SK-N-SH (cell line): ENCODE data around the gene RBMS1. TPM values are rescaled to one million over a fixed set of nuclear protein-coding genes. Genes with fewer than 3 reads are reported as not detected.

ENCODE experiments used
- CTCF ChIA-PET: fragments of 300-600, 350-600 bp; formaldehyde crosslinking; extraction: SDS; loops from one replicate; lab custom pipeline; 2021; lab: Yijun Ruan, JAX
- POLR2A ChIA-PET: fragments of 350-600 bp; sonication (Branson Sonifier 250); formaldehyde crosslinking; extraction: SDS; loops from one replicate; lab custom pipeline; 2020; ENCODE audit warnings: antibody characterized with exemption, inconsistent platforms; lab: Yijun Ruan, JAX
- DNase-seq: peaks from one replicate; pipeline ENCODE4 v3.0.0; 2012
- H2AFZ ChIP-seq: fragments of 200-600 bp; sonication (generic); 2 replicates; pipeline ENCODE4 v1.8.1; 2016; ENCODE audit warnings: antibody characterized with exemption, mild to moderate bottlenecking, low read depth
- H3F3A ChIP-seq: fragments of 200-600 bp; sonication (generic); replicated peaks from 2 replicates; pipeline ENCODE3; 2016; ENCODE audit warnings: antibody characterized with exemption, mild to moderate bottlenecking; ENCODE audit not compliant: insufficient read depth
- H3K27ac ChIP-seq, 2 experiments: fragments of 200-500 bp in 1 of 2; fragments of 200-600 bp in 1 of 2; sonication (Bioruptor generic) in 1 of 2; sonication (generic), shearing (Covaris generic) in 1 of 2; 2 replicates each; pipeline versions ENCODE4 v1.5.1 to v1.6.1; 2014 to 2016; ENCODE audit warnings: low read depth in 2 of 2, inconsistent platforms in 1 of 2, low read length in 1 of 2, mild to moderate bottlenecking in 1 of 2, mixed read lengths in 1 of 2
- H3K27me3 ChIP-seq: fragments of 200-600 bp; sonication (generic), shearing (Covaris generic); 2 replicates; pipeline ENCODE4 v1.6.1; 2016; ENCODE audit warnings: mixed run types; ENCODE audit not compliant: insufficient read depth
- H3K36me3 ChIP-seq, 2 experiments: fragments of 200-500 bp in 1 of 2; fragments of 200-600 bp in 1 of 2; sonication (Bioruptor generic) in 1 of 2; sonication (generic) in 1 of 2; replicated peaks in 1 of 2; 2 replicates each; pipeline versions ENCODE3 to v1.5.1; 2014 to 2016; ENCODE audit warnings: low read length in 1 of 2, mild to moderate bottlenecking in 1 of 2; ENCODE audit not compliant: insufficient read depth in 2 of 2, control insufficient read depth in 1 of 2
- H3K4me1 ChIP-seq, 2 experiments: fragments of 200-500 bp in 1 of 2; fragments of 200-600 bp in 1 of 2; sonication (Bioruptor generic) in 1 of 2; sonication (generic), shearing (Covaris generic) in 1 of 2; 2 replicates each; pipeline versions ENCODE4 v1.5.1 to v1.6.1; 2014 to 2016; ENCODE audit warnings: low read depth in 1 of 2, low read length in 1 of 2, mixed run types in 1 of 2; ENCODE audit not compliant: insufficient read depth in 2 of 2, control insufficient read depth in 1 of 2
- H3K4me2 ChIP-seq: fragments of 200-600 bp; sonication (generic), shearing (Covaris generic); 2 replicates; pipeline ENCODE4 v1.6.1; 2017; ENCODE audit warnings: mixed run types
- H3K4me3 ChIP-seq, 2 experiments: fragments of 200-500 bp in 1 of 2; fragments of 200-600 bp in 1 of 2; sonication (Bioruptor generic) in 1 of 2; sonication (generic), shearing (Covaris generic) in 1 of 2; 2 replicates each; pipeline versions ENCODE4 v1.5.1 to v1.8.1; 2014 to 2016; ENCODE audit warnings: low read depth in 2 of 2, inconsistent platforms in 1 of 2, low read length in 1 of 2, mild to moderate bottlenecking in 1 of 2, mixed read lengths in 1 of 2, moderate library complexity in 1 of 2
- H3K79me2 ChIP-seq: fragments of 200-600 bp; sonication (generic); 2 replicates; pipeline ENCODE4 v1.8.1; 2017; ENCODE audit warnings: mild to moderate bottlenecking; ENCODE audit not compliant: insufficient read depth
- H3K9ac ChIP-seq: fragments of 200-600 bp; sonication (generic); 2 replicates; pipeline ENCODE4 v1.6.1; 2017; ENCODE audit warnings: mixed run types
- H3K9me2 ChIP-seq: fragments of 200-600 bp; sonication (generic); 2 replicates; pipeline ENCODE4 v1.6.1; 2017; ENCODE audit warnings: mixed run types
- H3K9me3 ChIP-seq: fragments of 200-600 bp; sonication (generic); 2 replicates; pipeline ENCODE4 v1.6.1; 2017; ENCODE audit warnings: mixed run types, mild to moderate bottlenecking, moderate library complexity
- H4K20me1 ChIP-seq: fragments of 200-600 bp; sonication (generic); 2 replicates; pipeline ENCODE4 v1.6.1; 2017; ENCODE audit warnings: mild to moderate bottlenecking, mixed run types; ENCODE audit not compliant: insufficient read depth
- CHD2 ChIP-seq: fragments of 150-350 bp; IDR thresholded peaks from 2 replicates; pipeline ENCODE4 v1.6.1; 2018; ENCODE audit warnings: low read length; ENCODE audit not compliant: partially characterized antibody
- CTCF ChIP-seq: fragments of 200-600 bp; sonication (generic); IDR thresholded peaks from 2 replicates; pipeline ENCODE4 v1.6.1; 2017; ENCODE audit warnings: antibody characterized with exemption, mild to moderate bottlenecking, moderate library complexity
- ELF1 ChIP-seq: IDR thresholded peaks from 2 replicates; pipeline ENCODE4 v1.4.0; 2012
- EP300 ChIP-seq, 2 experiments: IDR thresholded peaks; 2 replicates each; pipeline versions ENCODE4 v1.4.0 to v1.6.1; 2012; ENCODE audit warnings: borderline replicate concordance in 1 of 2, low read depth in 1 of 2, low read length in 1 of 2
- FOXJ3 ChIP-seq: sonication (generic); formaldehyde crosslinking; IDR thresholded peaks from 2 replicates; pipeline ENCODE4 v1.5.1; 2020; ENCODE audit warnings: mild to moderate bottlenecking, missing genetic modification reagents
- IRF3 ChIP-seq: fragments of 150-350 bp; IDR thresholded peaks from 2 replicates; pipeline ENCODE4 v1.6.1; 2016; ENCODE audit warnings: mild to moderate bottlenecking, low read depth, low read length
- JUND ChIP-seq: IDR thresholded peaks from 2 replicates; pipeline ENCODE4 v1.4.0; 2012
- MAX ChIP-seq: IDR thresholded peaks from 2 replicates; pipeline ENCODE4 v1.4.0; 2012; ENCODE audit warnings: low read depth
- MEF2A ChIP-seq: IDR thresholded peaks from 2 replicates; pipeline ENCODE4 v1.4.0; 2012; ENCODE audit warnings: low read depth, borderline replicate concordance
- MXI1 ChIP-seq: IDR thresholded peaks from 2 replicates; pipeline ENCODE4 v1.6.1; 2012; ENCODE audit warnings: mild to moderate bottlenecking, low read depth, low read length, improper control_type of control experiment
- NFIC ChIP-seq: IDR thresholded peaks from 2 replicates; pipeline ENCODE4 v1.4.0; 2012; ENCODE audit warnings: borderline replicate concordance
- NRF1 ChIP-seq: IDR thresholded peaks from 2 replicates; pipeline ENCODE4 v1.6.1; 2012; ENCODE audit warnings: low read depth, mild to moderate bottlenecking, low read length
- RCOR1 ChIP-seq: fragments of 150-350 bp; IDR thresholded peaks from 2 replicates; pipeline ENCODE4 v1.6.1; 2017; ENCODE audit warnings: antibody characterized with exemption, low read length
- REST ChIP-seq: IDR thresholded peaks from 2 replicates; pipeline ENCODE4 v1.6.1; 2012; ENCODE audit warnings: mild to moderate bottlenecking, low read depth, low read length, moderate library complexity
- RFX5 ChIP-seq: IDR thresholded peaks from 2 replicates; pipeline ENCODE4 v1.6.1; 2012; ENCODE audit warnings: mild to moderate bottlenecking, improper control_type of control experiment, low read length
- TCF12 ChIP-seq: IDR thresholded peaks from 2 replicates; pipeline ENCODE4 v1.4.0; 2012
- TEAD4 ChIP-seq: IDR thresholded peaks from 2 replicates; pipeline ENCODE4 v1.4.0; 2012; ENCODE audit warnings: mild to moderate bottlenecking, borderline replicate concordance; ENCODE audit not compliant: insufficient read depth
- USF2 ChIP-seq: fragments of 150-350 bp; IDR thresholded peaks from 2 replicates; pipeline ENCODE4 v1.6.1; 2017; ENCODE audit warnings: antibody characterized with exemption, low read length, low read depth, borderline replicate concordance
- YY1 ChIP-seq: IDR thresholded peaks from 2 replicates; pipeline ENCODE4 v1.4.0; 2012; ENCODE audit warnings: low read depth, mild to moderate bottlenecking
- ZBTB33 ChIP-seq: IDR thresholded peaks from 2 replicates; pipeline ENCODE4 v1.4.0; 2012; ENCODE audit warnings: low read depth, borderline replicate concordance
- WGBS: methylation state at CpG from one replicate; pipeline ENCODE4 v1.1.6; 2017; ENCODE audit warnings: low lambda C conversion rate; 5-methylcytosine and 5-hydroxymethylcytosine counted together
- polyA plus RNA-seq, 3 experiments: library from polyadenylated mRNA; depleted of rRNA; stranded (reverse); fragments of >200 nt; gene quantifications; 2 replicates each; pipeline ENCODE4 v1.2.3, GENCODE V29; 2012

The RBMS1 gene
- polyA plus RNA-seq, 1 of the 3 experiments (the other 2 are of a cell fraction) = 56.5 TPM

- Histone ChIP-seq H3K36me3 (peaks cover 2 to 7% of the 10 kb centered on the region in 2 experiments), H3K9ac (no peak overlapping the region), H3K4me2 (no peak overlapping the region), H3K79me2 (peaks cover 99% of the 10 kb centered on the region), H4K20me1 (peaks cover 94% of the 10 kb centered on the region), H3K4me3 (no peak overlapping the region), H3K4me1 (peaks cover 17 to 44% of the 10 kb centered on the region in 2 experiments; a peak in 3 of 4 replicates), H3F3A (peaks cover 24% of the 10 kb centered on the region), H2AFZ (no peak overlapping the region), H3K9me2 (no peaks in the 10 kb centered on the region), H3K27ac (no peak overlapping the region), H3K9me3 (no peaks in the 10 kb centered on the region), H3K27me3 (no peaks in the 10 kb centered on the region)
- 96% methylated on average over 4 of the region's 4 CpGs for WGBS
- POLR2A ChIA-PET = no interaction called here
- TF ChIP-seq CTCF (no peak), MAX (no peak), RCOR1 (no peak), TEAD4 (no peak), REST (no peak), MEF2A (no peak), MXI1 (no peak), USF2 (no peak), YY1 (no peak), EP300 (IDR thresholded peaks at IDR 0.05; ENCODE audit: borderline replicate concordance in 1 of 2, low read depth in 1 of 2, low read length in 1 of 2) (no peak), FOXJ3 (CRISPR knock-in tag) (no peak), NRF1 (no peak), TCF12 (no peak), ZBTB33 (no peak), CHD2 (no peak), ELF1 (no peak), NFIC (no peak), IRF3 (no peak), JUND (no peak), RFX5 (no peak)
- DNase-seq = no peak
- CTCF ChIA-PET = interaction anchor here (1.1 to 2.5 kb wide), 4 partner anchors 11 to 727 kb away, joined by 3 to 8 read pairs (median 4); no protein-coding TSS in a partner anchor
Measured at GRCh38 chr2:160336635-160337034, 157.0 kb downstream of the RBMS1 start.
